HEK293 (cell line): ENCODE data around the gene TEX14.

Experiments used
- HOXD13 ChIP-seq: sonication (generic); formaldehyde crosslinking; IDR thresholded peaks from 2 replicates; pipeline ENCODE4 v1.8.0; 2022; ENCODE audit warnings: missing genetic modification reagents, borderline replicate concordance
- MZF1 ChIP-seq: fragments of 450-650 bp; formaldehyde crosslinking; IDR thresholded peaks from 2 replicates; pipeline ENCODE4 v1.5.1; 2017; ENCODE audit warnings: missing biosample characterization, missing genetic modification characterization, borderline replicate concordance
- OVOL3 ChIP-seq: fragments of 450-650 bp; formaldehyde crosslinking; IDR thresholded peaks from 2 replicates; pipeline ENCODE4 v1.5.1; 2016; ENCODE audit warnings: missing biosample characterization, missing genetic modification characterization
- PRDM1 ChIP-seq: fragments of 450-650 bp; formaldehyde crosslinking; IDR thresholded peaks from 2 replicates; pipeline ENCODE4; 2016; ENCODE audit warnings: missing biosample characterization, missing genetic modification characterization
- PRDM2 ChIP-seq: fragments of 450-650 bp; formaldehyde crosslinking; IDR thresholded peaks from 2 replicates; pipeline ENCODE4 v1.5.1; 2016; ENCODE audit warnings: missing biosample characterization, missing genetic modification characterization, borderline replicate concordance
- RBAK ChIP-seq: fragments of 450-650 bp; formaldehyde crosslinking; IDR thresholded peaks from 2 replicates; pipeline ENCODE4 v1.5.1; 2016; ENCODE audit warnings: missing biosample characterization, missing genetic modification characterization
- SALL2 ChIP-seq: fragments of 450-650 bp; formaldehyde crosslinking; IDR thresholded peaks from 2 replicates; pipeline ENCODE4 v1.5.0; 2017; ENCODE audit warnings: missing biosample characterization, mild to moderate bottlenecking, missing genetic modification characterization, borderline replicate concordance
- TCF7L2 ChIP-seq: IDR thresholded peaks from 2 replicates; pipeline ENCODE4 v1.6.1; 2011; ENCODE audit warnings: low read depth, mild to moderate bottlenecking, inconsistent platforms, low read length, moderate library complexity, borderline replicate concordance
- TRIM28 ChIP-seq: IDR thresholded peaks from 2 replicates; pipeline ENCODE4 v1.6.1; 2011; ENCODE audit warnings: low read length, control low read depth, borderline replicate concordance
- ZBTB1 ChIP-seq: fragments of 450-650 bp; formaldehyde crosslinking; IDR thresholded peaks from 2 replicates; pipeline ENCODE4 v1.5.1; 2016; ENCODE audit warnings: missing biosample characterization, missing genetic modification characterization
- ZNF10 ChIP-seq: fragments of 450-650 bp; formaldehyde crosslinking; IDR thresholded peaks from 2 replicates; pipeline ENCODE4 v1.5.1; 2017; ENCODE audit warnings: missing biosample characterization, missing genetic modification characterization
- ZNF157 ChIP-seq: fragments of 450-650 bp; formaldehyde crosslinking; IDR thresholded peaks from 2 replicates; pipeline ENCODE4 v1.5.1; 2016; ENCODE audit warnings: missing biosample characterization, missing genetic modification characterization
- ZNF23 ChIP-seq: fragments of 450-650 bp; formaldehyde crosslinking; IDR thresholded peaks from 2 replicates; pipeline ENCODE4 v1.5.1; 2016; ENCODE audit warnings: missing biosample characterization, missing genetic modification characterization, borderline replicate concordance
- ZNF280D ChIP-seq: fragments of 450-650 bp; formaldehyde crosslinking; IDR thresholded peaks from 2 replicates; pipeline ENCODE4 v1.5.1; 2016; ENCODE audit warnings: missing biosample characterization, missing genetic modification characterization
- ZNF335 ChIP-seq: fragments of 450-650 bp; formaldehyde crosslinking; conservative IDR thresholded peaks from 2 replicates; pipeline ENCODE4 v1.5.1; 2016; ENCODE audit warnings: missing biosample characterization, missing genetic modification characterization
- ZNF426 ChIP-seq: fragments of 450-650 bp; formaldehyde crosslinking; IDR thresholded peaks from 2 replicates; pipeline ENCODE4 v1.5.1; 2017; ENCODE audit warnings: missing biosample characterization, missing genetic modification characterization, mild to moderate bottlenecking, inconsistent platforms, moderate library complexity
- ZNF488 ChIP-seq: fragments of 450-650 bp; formaldehyde crosslinking; IDR thresholded peaks from 2 replicates; pipeline ENCODE4 v1.5.1; 2016; ENCODE audit warnings: missing biosample characterization, missing genetic modification characterization
- ZNF544 ChIP-seq: fragments of 450-650 bp; formaldehyde crosslinking; IDR thresholded peaks from 2 replicates; pipeline ENCODE4 v1.5.0; 2017; ENCODE audit warnings: missing biosample characterization, missing genetic modification characterization
- ZNF560 ChIP-seq: fragments of 450-650 bp; formaldehyde crosslinking; IDR thresholded peaks from 2 replicates; pipeline ENCODE4 v1.5.1; 2017; ENCODE audit warnings: missing biosample characterization, missing genetic modification characterization, borderline replicate concordance
- ZNF585B ChIP-seq: fragments of 450-650 bp; formaldehyde crosslinking; IDR thresholded peaks from 2 replicates; pipeline ENCODE4 v1.5.1; 2016; ENCODE audit warnings: missing biosample characterization, missing genetic modification characterization
- ZNF596 ChIP-seq: fragments of 450-650 bp; IDR thresholded peaks from 2 replicates; pipeline ENCODE4 v1.5.0; 2018; ENCODE audit warnings: missing biosample characterization, mild to moderate bottlenecking, missing genetic modification characterization, moderate library complexity
- ZNF600 ChIP-seq: fragments of 450-650 bp; formaldehyde crosslinking; IDR thresholded peaks from 2 replicates; pipeline ENCODE4 v1.5.1; 2016; ENCODE audit warnings: missing biosample characterization, missing genetic modification characterization
- ZNF610 ChIP-seq: fragments of 450-650 bp; formaldehyde crosslinking; IDR thresholded peaks from 2 replicates; pipeline ENCODE4 v1.5.1; 2016; ENCODE audit warnings: missing biosample characterization, missing genetic modification characterization, borderline replicate concordance
- ZNF639 ChIP-seq: fragments of 450-650 bp; formaldehyde crosslinking; IDR thresholded peaks from 2 replicates; pipeline ENCODE4 v1.5.1; 2016; ENCODE audit warnings: missing biosample characterization, missing genetic modification characterization
- ZNF701 ChIP-seq: fragments of 450-650 bp; formaldehyde crosslinking; IDR thresholded peaks from 2 replicates; pipeline ENCODE4 v1.5.1; 2016; ENCODE audit warnings: missing biosample characterization, missing genetic modification characterization
- ZNF707 ChIP-seq: fragments of 450-650 bp; formaldehyde crosslinking; IDR thresholded peaks from 2 replicates; pipeline ENCODE4 v1.5.1; 2016; ENCODE audit warnings: missing biosample characterization, missing genetic modification characterization
- ZNF776 ChIP-seq: fragments of 450-650 bp; formaldehyde crosslinking; IDR thresholded peaks from 2 replicates; pipeline ENCODE4 v1.5.0; 2017; ENCODE audit warnings: missing biosample characterization, missing genetic modification characterization, borderline replicate concordance
- ZNF791 ChIP-seq: fragments of 450-650 bp; formaldehyde crosslinking; IDR thresholded peaks from 2 replicates; pipeline ENCODE4 v1.5.1; 2016; ENCODE audit warnings: missing biosample characterization, missing genetic modification characterization
- ZXDB ChIP-seq: fragments of 450-650 bp; formaldehyde crosslinking; IDR thresholded peaks from 2 replicates; pipeline ENCODE4 v1.5.1; 2016; ENCODE audit warnings: missing biosample characterization, missing genetic modification characterization

The TEX14 gene

GRCh38 chr17:58658804-58659713 lies 32.8 kb downstream of the TEX14 start (continued):
- TF ChIP-seq ZNF639 (peak; percentile 78), ZNF701 (no peak), ZNF488 (tag by site-specific recombination) (no peak), ZNF596 (tag by site-specific recombination) (no peak), ZNF23 (no peak), ZNF157 (no peak), TRIM28 (peak; percentile 79; the same call in 1 of the 2 replicates), ZNF600 (peak; percentile 98), HOXD13 (CRISPR knock-in tag) (peak; percentile 86), OVOL3 (tag by site-specific recombination) (no peak), MZF1 (peak; percentile 85), RBAK (tag by site-specific recombination) (no peak), ZNF707 (no peak), PRDM2 (tag by site-specific recombination) (no peak), ZNF560 (no peak), ZNF610 (peak; percentile 77), ZNF280D (tag by site-specific recombination) (no peak), TCF7L2 (no peak; the same call in 1 of the 2 replicates), ZXDB (peak; percentile 79), ZNF791 (tag by site-specific recombination) (no peak), ZNF776 (tag by site-specific recombination) (peak; percentile 80; the same call in 1 of the 2 replicates), ZNF426 (tag by site-specific recombination) (no peak), ZNF10 (tag by site-specific recombination) (peak; percentile 52; the same call in 1 of the 2 replicates), PRDM1 (tag by site-specific recombination) (peak; percentile 73), ZNF544 (tag by site-specific recombination) (no peak), ZBTB1 (no peak), ZNF335 (tag by site-specific recombination) (peak; percentile 86), ZNF585B (no peak), SALL2 (tag by site-specific recombination) (no peak)
